Endometrial microvascular endothelial cells (primary cell): ENCODE results near the gene ZMIZ1. TPM values are rescaled to one million over a fixed set of nuclear protein-coding genes. Genes with fewer than 3 reads are reported as not detected.

Experiments used
- in situ Hi-C: cut with HindIII; loops from 2 replicates; pipeline ENCODE4 v1.10.0; 2017; ENCODE audit warnings: low sequenced_read_pairs, low pct_unique_long_range_greater_than_20kb; ENCODE audit errors: inconsistent ontology term
- total RNA-seq: library from RNA; depleted of rRNA; stranded (reverse); fragments of >200 nt; gene quantifications from one replicate; pipeline ENCODE4 v1.2.3, GENCODE V29; 2015; ENCODE audit errors: inconsistent ontology term

ZMIZ1 gene
- total RNA-seq, 1 donor from 2014 or later: 19.5 TPM

GRCh38 chr10:79305988-79306387, 237.2 kb downstream of the ZMIZ1 start:
- in situ Hi-C loops: no loop called here

- in situ Hi-C loops: no loop called here
Measured at GRCh38 chr10:79306644-79307220, 238.0 kb downstream of the ZMIZ1 start.

GRCh38 chr10:79308016-79308415, 239.2 kb downstream of the ZMIZ1 start:
- in situ Hi-C loops: no loop called here

GRCh38 chr10:79308969-79309665, 240.4 kb downstream of the ZMIZ1 start:
- in situ Hi-C loops: no loop called here

DNA sequence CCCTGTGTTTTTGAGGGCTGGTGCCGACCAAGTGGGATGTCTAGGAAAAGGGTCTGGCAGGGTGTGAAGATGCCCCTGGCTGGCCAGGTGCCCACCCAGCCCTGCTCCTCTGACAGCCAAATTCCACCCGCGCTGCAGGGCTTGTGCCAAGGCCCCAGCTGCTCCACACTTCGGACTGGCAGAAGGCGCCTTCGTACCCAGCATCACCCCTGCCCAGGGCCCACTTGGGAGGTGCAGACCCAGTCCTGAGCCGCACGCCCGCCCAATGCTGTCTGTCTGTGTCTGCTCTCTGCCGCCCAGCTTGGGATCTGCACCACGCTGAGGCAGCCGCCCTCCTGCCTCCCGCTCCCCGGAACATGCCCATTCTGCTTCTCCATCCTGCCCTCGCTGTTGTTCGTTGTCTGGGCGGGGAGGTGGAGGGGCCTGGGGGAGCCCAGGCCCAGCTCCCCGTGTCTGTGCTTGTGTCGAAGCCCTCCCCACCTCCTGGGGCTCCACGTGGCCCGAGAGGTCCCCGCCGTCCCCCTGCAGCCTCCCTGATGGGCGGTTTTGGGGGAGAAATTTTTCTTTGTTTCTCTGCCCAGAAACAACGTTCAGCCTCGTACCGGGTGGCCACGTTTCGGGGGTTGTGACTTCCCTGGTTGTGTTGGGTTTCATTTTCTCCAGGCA, 241.6 kb downstream of the ZMIZ1 start:
- in situ Hi-C loops: no loop called here

DNA sequence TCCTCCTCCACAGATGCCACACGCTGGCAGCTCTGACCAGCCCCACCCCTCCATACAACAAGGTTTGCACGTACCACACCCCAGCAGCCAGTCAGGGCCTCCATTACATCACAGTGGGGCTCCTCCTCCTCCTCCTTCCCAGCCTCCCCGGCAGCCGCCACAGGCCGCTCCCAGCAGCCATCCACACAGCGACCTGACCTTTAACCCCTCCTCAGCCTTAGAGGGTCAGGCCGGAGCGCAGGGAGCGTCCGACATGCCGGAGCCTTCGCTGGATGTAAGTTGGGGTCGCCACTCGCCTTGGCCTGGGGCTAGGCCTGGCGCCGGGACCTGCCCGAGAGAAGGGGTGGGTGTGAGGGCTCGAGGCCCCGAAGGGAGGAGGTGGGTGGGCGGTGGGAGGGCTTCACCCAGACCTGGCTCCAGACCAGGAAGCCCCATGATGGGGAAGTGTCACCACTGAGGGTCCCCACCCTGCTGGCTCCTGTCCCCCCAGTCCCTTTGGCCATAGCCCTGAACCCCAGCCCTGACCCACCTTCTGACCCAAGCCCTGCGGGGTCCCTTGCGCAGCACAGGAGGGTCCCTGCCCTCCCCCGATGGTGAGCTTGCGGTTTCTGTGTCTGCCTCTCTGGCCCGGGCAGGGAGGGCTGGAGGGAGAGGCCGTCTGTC, 242.3 kb downstream of the ZMIZ1 start:
- in situ Hi-C loops: no loop called here

GRCh38 chr10:79311581-79312407, 243.0 kb downstream of the ZMIZ1 start:
- in situ Hi-C loops: no loop called here

- in situ Hi-C loops: no loop called here
Measured at GRCh38 chr10:79312601-79313187, 243.9 kb downstream of the ZMIZ1 start.

DNA sequence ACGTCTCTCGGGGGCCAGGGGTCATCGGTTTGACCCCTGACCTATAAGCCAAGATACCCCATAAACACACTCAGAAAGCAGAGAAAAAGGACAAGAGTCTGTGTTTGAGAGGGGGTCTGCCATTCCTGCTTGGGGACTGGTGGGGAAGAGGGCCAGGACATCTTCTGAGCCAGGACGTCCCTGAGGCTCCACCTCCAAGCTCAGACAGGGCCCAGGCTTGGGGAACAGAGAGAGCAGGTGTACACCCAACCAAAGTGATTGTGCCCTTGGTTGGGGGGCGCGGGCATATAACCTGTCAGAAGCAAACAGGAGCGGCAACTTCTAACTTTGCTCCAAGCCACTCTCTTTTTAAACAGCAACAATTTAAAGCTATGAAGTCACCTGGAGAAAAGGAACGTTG, 244.6 kb downstream of the ZMIZ1 start:
- in situ Hi-C loops: no loop called here

- in situ Hi-C loops: no loop called here
Measured at GRCh38 chr10:79313911-79314439, 245.2 kb downstream of the ZMIZ1 start.

GRCh38 chr10:79314761-79315601, 246.2 kb downstream of the ZMIZ1 start:
- in situ Hi-C loops: no loop called here

- in situ Hi-C loops: no loop called here
Measured at GRCh38 chr10:79315602-79315920, 246.8 kb downstream of the ZMIZ1 start.

GRCh38 chr10:79316671-79317431, 248.1 kb downstream of the ZMIZ1 start:
- in situ Hi-C loops: no loop called here

DNA sequence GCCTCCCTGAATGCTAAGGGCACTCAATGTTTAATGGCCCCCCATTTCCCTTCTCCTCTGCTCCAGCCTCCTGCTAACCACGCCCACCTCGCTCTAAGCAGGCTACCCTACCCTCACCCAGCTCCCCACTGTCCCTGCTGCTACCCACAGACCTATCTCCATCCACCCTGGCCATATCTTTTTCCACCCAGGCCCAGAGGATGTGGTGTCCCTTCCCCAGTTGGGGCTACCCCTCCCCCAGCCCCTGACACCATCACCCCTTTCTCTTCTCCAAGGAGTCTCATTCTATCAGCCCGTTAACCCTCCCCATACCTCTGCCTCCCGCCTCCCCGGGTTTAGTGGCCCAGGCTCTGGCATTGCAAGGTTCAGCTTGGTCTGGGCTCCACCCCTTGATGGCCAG, 249.6 kb downstream of the ZMIZ1 start:
- in situ Hi-C loops: no loop called here

DNA sequence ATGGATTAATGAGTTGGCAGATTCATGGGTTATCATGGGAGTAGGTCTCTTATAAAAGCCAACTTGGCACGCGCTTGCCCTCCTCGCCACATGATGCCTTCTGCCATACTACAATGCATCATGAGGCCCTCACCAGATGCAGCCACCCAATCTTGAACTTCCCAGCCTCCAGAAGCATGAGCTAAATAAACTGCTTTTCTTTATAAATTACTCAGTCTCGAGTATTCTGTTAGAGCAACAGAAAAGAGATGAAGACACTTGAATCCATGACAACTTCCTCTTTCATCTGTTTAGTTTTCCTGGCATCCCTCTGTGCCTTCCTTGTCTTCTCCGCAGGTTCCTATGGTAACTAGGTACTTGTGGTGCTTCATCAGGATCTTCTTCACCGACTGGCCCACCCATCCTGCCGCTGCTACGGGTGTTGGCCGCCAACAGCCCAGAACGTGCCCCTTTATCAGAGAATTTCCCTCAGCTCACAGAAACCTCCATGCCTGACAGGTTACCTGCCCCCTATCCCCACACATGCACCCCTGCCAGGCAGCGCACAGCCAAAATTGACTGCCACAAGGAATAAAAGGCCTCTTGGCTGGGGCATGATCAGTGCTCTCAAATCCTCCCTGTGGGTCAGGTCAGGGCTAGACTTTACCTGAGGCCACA, 250.5 kb downstream of the ZMIZ1 start:
- in situ Hi-C loops: no loop called here

DNA sequence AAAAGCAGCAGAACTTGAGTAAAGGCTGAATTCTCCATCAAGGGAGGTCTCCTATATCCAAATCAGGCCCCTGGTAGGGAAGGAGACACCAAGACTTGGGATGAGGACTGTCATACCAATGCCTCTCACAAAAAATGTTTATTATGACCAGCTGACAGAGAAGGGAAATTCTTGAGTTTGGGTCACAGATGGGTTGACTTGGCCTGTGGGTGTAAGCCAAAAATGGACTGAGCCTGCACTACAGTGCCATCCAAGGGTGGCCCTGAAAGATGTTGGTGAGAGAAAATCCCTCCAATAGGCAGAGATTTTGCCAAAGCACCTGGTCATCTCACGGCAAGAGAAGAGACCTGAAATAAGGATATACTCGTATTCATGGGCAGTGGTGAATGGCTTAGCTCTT, 251.6 kb downstream of the ZMIZ1 start:
- in situ Hi-C loops: no loop called here
